ENCODE measurements around the gene TNNC2. TPM values are rescaled to one million over a fixed set of nuclear protein-coding genes. Genes with fewer than 3 reads are reported as not detected.
A peak's percentile ranks its signal among the peaks of the same experiment; 100 is the strongest.

TNNC2 gene
- total RNA-seq, 2 experiments from 2014 or later, result not detected

- intact Hi-C loops (cut with micrococcal nuclease), result no loop called here
- Mint-ChIP-seq H3K4me1 (ENCODE audit: low read depth) (peaks cover 10% of the 10 kb centered on the region), H3K4me3 (no peak overlapping the region), H3K9me3 (no peaks in the 10 kb centered on the region), H3K36me3 (ENCODE audit: low read depth) (no peaks in the 10 kb centered on the region), H3K27ac (no peak overlapping the region), H3K27me3 (no peaks in the 10 kb centered on the region)
- POLR2A ChIA-PET, result interaction anchor here (1.2 kb wide), 1 partner anchor 13 kb away, joined by 3 read pairs; no protein-coding TSS in a partner anchor
- CTCF ChIA-PET, result interaction anchor here (1.3 to 3.5 kb wide), 2 partner anchors 13 to 38 kb away, joined by 3 to 9 read pairs; no protein-coding TSS in a partner anchor
- DNase-seq, result no peak
- TF ChIP-seq, protein P1, sequence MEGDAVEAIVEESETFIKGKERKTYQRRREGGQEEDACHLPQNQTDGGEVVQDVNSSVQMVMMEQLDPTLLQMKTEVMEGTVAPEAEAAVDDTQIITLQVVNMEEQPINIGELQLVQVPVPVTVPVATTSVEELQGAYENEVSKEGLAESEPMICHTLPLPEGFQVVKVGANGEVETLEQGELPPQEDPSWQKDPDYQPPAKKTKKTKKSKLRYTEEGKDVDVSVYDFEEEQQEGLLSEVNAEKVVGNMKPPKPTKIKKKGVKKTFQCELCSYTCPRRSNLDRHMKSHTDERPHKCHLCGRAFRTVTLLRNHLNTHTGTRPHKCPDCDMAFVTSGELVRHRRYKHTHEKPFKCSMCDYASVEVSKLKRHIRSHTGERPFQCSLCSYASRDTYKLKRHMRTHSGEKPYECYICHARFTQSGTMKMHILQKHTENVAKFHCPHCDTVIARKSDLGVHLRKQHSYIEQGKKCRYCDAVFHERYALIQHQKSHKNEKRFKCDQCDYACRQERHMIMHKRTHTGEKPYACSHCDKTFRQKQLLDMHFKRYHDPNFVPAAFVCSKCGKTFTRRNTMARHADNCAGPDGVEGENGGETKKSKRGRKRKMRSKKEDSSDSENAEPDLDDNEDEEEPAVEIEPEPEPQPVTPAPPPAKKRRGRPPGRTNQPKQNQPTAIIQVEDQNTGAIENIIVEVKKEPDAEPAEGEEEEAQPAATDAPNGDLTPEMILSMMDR (IDR thresholded peaks at IDR 0.05), result no peak
- no peak for ATAC-seq
Measured at GRCh38 chr20:45836841-45837240, 9.7 kb upstream of the TNNC2 start.

DNA sequence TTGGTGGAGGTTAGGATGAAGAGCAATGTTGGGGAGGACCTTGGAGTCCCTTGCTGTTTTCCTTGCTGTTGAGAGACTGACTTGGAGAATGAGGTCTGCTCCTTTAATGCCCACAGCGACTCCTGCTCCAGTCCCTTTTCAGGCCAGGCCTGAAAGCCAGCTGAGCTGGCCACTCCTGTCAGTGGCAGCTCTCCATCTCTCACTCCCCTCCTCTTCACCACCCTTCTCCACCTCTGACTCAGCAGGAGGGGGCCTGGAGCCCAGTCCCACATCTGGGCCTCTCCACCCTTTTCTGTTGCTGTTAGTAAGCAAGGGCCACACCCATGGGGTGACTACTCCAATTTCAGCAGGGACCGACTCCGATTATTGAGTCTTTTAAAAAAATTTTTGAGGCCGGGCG, 8.7 kb upstream of the TNNC2 start:
- no peak for DNase-seq
- no peaks in the 10 kb centered on the region for H3K27me3 Mint-ChIP-seq
- TF ChIP-seq, protein P1 (IDR thresholded peaks at IDR 0.05), result no peak
- no peaks in the 10 kb centered on the region for H3K9me3 Mint-ChIP-seq
- H3K27ac Mint-ChIP-seq, result no peak overlapping the region
- ChIA-PET CTCF (interaction anchor here (1.3 to 3.5 kb wide), 2 partner anchors 12 to 37 kb away, joined by 3 to 9 read pairs; no protein-coding TSS in a partner anchor), POLR2A (no interaction called here)
- H3K4me3 Mint-ChIP-seq, result no peak overlapping the region
- no peaks in the 10 kb centered on the region for H3K36me3 Mint-ChIP-seq (ENCODE audit: low read depth)
- H3K4me1 Mint-ChIP-seq (ENCODE audit: low read depth), result peaks cover 10% of the 10 kb centered on the region
- intact Hi-C loops (cut with micrococcal nuclease), result no loop called here
- ATAC-seq, result no peak

DNA sequence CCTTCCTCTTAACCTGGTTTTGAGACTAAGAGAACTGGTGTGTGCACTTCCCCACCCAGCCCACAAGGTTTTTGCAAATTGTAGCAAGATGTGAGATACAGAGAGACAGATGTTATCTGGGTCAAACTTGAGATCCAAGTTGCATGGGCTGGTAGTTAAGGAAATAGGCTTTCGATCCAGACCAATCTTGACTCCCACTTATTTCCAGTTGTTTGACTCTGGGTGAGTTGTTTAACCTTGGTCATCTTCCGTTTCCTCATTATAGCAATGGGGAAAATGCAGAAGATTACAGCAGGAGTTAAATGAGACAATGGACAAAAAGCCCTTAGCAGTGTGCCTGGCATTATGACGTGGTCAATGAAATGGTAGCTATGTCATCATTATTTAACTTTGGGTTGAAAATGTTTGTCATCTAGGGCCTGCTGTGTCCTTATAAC, 8.2 kb upstream of the TNNC2 start:
- DNase-seq, result no peak
- TF ChIP-seq, protein P1 (IDR thresholded peaks at IDR 0.05), result no peak
- Mint-ChIP-seq H3K27ac (no peak overlapping the region), H3K36me3 (ENCODE audit: low read depth) (no peaks in the 10 kb centered on the region), H3K4me1 (ENCODE audit: low read depth) (peaks cover 10% of the 10 kb centered on the region), H3K9me3 (no peaks in the 10 kb centered on the region), H3K4me3 (no peak overlapping the region), H3K27me3 (no peaks in the 10 kb centered on the region)
- intact Hi-C loops (cut with micrococcal nuclease), result no loop called here
- ATAC-seq, result no peak
- ChIA-PET POLR2A (no interaction called here), CTCF (interaction anchor here (3.5 kb wide), 1 partner anchor 36 kb away, joined by 9 read pairs; no protein-coding TSS in a partner anchor)

GRCh38 chr20:45834797-45835161, 7.7 kb upstream of the TNNC2 start:
- TF ChIP-seq, protein P1 (IDR thresholded peaks at IDR 0.05), result no peak
- CTCF ChIA-PET, result interaction anchor here (0.6 to 3.5 kb wide), 4 partner anchors 11 to 681 kb away, joined by 3 to 9 read pairs (median 5); no protein-coding TSS in a partner anchor
- intact Hi-C loops (cut with micrococcal nuclease), result no loop called here
- ATAC-seq (no peak), DNase-seq (no peak)
- Mint-ChIP-seq H3K36me3 (ENCODE audit: low read depth) (no peaks in the 10 kb centered on the region), H3K4me3 (peak overlapping the region; percentile 57), H3K4me1 (ENCODE audit: low read depth) (peaks cover 10% of the 10 kb centered on the region), H3K9me3 (no peaks in the 10 kb centered on the region), H3K27ac (no peak overlapping the region), H3K27me3 (no peaks in the 10 kb centered on the region)
- POLR2A ChIA-PET, result interaction anchor here (0.8 to 1.1 kb wide), 3 partner anchors 22 to 49 kb away, joined by 4 to 5 read pairs (median 4); no protein-coding TSS in a partner anchor
